OCI-LY1 (cell line): ENCODE data around the gene C8G.

Experiments used
- EZH2 ChIP-seq: fragments of 200-600 bp; sonication (generic), shearing (Covaris generic); IDR thresholded peaks from 2 replicates; pipeline ENCODE4 v1.8.0; 2017; ENCODE audit warnings: borderline replicate concordance, mixed run types, mild to moderate bottlenecking, antibody characterized with exemption, low read length, moderate library complexity, mixed read lengths
- TF ChIP-seq, protein P1 (sequence below): fragments of 200-600 bp; sonication (generic), shearing (Covaris generic); IDR thresholded peaks from 2 replicates; pipeline ENCODE4 v1.5.1; 2017; ENCODE audit warnings: mild to moderate bottlenecking, antibody characterized with exemption, low read length, moderate library complexity, mixed read lengths

DNA sequence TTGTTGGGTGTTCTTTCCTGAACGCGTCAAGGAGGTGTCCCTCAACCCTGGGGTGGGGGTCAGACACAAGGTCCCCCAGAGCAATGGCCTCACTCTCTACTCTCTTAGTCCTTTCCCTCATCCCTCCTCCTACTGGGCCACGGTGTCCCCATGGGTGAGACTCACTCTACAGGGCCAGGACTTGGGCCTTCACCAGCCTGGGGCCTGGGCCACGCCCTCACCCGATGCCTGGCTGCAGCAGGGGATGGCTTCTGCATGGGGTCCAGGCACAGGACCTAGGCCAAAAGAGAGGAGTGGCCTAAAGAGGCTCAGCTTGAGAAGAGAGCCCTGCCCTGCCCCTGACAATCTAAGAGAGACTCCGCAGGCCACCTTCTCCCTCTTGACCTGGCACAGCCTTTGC lies 12.9 kb downstream of the C8G start:
- TF ChIP-seq EZH2 = no peak
- TF ChIP-seq, protein P1, sequence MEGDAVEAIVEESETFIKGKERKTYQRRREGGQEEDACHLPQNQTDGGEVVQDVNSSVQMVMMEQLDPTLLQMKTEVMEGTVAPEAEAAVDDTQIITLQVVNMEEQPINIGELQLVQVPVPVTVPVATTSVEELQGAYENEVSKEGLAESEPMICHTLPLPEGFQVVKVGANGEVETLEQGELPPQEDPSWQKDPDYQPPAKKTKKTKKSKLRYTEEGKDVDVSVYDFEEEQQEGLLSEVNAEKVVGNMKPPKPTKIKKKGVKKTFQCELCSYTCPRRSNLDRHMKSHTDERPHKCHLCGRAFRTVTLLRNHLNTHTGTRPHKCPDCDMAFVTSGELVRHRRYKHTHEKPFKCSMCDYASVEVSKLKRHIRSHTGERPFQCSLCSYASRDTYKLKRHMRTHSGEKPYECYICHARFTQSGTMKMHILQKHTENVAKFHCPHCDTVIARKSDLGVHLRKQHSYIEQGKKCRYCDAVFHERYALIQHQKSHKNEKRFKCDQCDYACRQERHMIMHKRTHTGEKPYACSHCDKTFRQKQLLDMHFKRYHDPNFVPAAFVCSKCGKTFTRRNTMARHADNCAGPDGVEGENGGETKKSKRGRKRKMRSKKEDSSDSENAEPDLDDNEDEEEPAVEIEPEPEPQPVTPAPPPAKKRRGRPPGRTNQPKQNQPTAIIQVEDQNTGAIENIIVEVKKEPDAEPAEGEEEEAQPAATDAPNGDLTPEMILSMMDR = no peak
